ENCODE results near the gene VPS41. TPM values are rescaled to one million over a fixed set of nuclear protein-coding genes. Genes with fewer than 3 reads are reported as not detected.

VPS41 gene
- polyA plus RNA-seq, 1 experiment = 15.7 TPM

GRCh38 chr7:38839851-38840250, 69.1 kb downstream of the VPS41 start:
- TF ChIP-seq CTCF (IDR thresholded peaks at IDR 0.05; ENCODE audit: insufficient read depth, low read depth, low read length) = no peak
- no peaks in the 10 kb centered on the region for H3K36me3 ChIP-seq (ENCODE audit: control insufficient read depth, insufficient read depth, low read length)
- H3K27me3 ChIP-seq (ENCODE audit: control insufficient read depth, insufficient read depth, low read length) = no peaks in the 10 kb centered on the region
- no peak overlapping the region for H3K4me3 ChIP-seq (ENCODE audit: low read depth, low read length)
- no peak for DNase-seq (ENCODE audit: low read depth)
- CTCF ChIA-PET = no interaction called here
- POLR2A ChIA-PET = no interaction called here

GRCh38 chr7:38838725-38839385, 70.1 kb downstream of the VPS41 start:
- ChIA-PET POLR2A (no interaction called here), CTCF (interaction anchor here (0.7 to 1.3 kb wide), 2 partner anchors 16 to 616 kb away, joined by 3 to 4 read pairs; no protein-coding TSS in a partner anchor)
- no peaks in the 10 kb centered on the region for H3K36me3 ChIP-seq (ENCODE audit: control insufficient read depth, insufficient read depth, low read length)
- no peak for DNase-seq (ENCODE audit: low read depth)
- no peaks in the 10 kb centered on the region for H3K27me3 ChIP-seq (ENCODE audit: control insufficient read depth, insufficient read depth, low read length)
- no peak for TF ChIP-seq CTCF (IDR thresholded peaks at IDR 0.05; ENCODE audit: insufficient read depth, low read depth, low read length)
- H3K4me3 ChIP-seq (ENCODE audit: low read depth, low read length) = no peak overlapping the region

- Histone ChIP-seq H3K4me3 (ENCODE audit: low read depth, low read length) (no peak overlapping the region), H3K27me3 (ENCODE audit: control insufficient read depth, insufficient read depth, low read length) (no peaks in the 10 kb centered on the region), H3K36me3 (ENCODE audit: control insufficient read depth, insufficient read depth, low read length) (no peaks in the 10 kb centered on the region)
- POLR2A ChIA-PET = no interaction called here
- no peak for DNase-seq (ENCODE audit: low read depth)
- CTCF ChIA-PET = interaction anchor here (0.6 kb wide), 1 partner anchor 844 kb away, joined by 3 read pairs; no protein-coding TSS in a partner anchor
- no peak for TF ChIP-seq CTCF (IDR thresholded peaks at IDR 0.05; ENCODE audit: insufficient read depth, low read depth, low read length)
These were observed 74.6 kb downstream of the VPS41 start for GRCh38 chr7:38834357-38834756.

GRCh38 chr7:38833329-38833728, 75.7 kb downstream of the VPS41 start:
- no peak for DNase-seq (ENCODE audit: low read depth)
- no peak for TF ChIP-seq CTCF (IDR thresholded peaks at IDR 0.05; ENCODE audit: insufficient read depth, low read depth, low read length)
- POLR2A ChIA-PET = no interaction called here
- Histone ChIP-seq H3K4me3 (ENCODE audit: low read depth, low read length) (no peak overlapping the region), H3K36me3 (ENCODE audit: control insufficient read depth, insufficient read depth, low read length) (no peaks in the 10 kb centered on the region), H3K27me3 (ENCODE audit: control insufficient read depth, insufficient read depth, low read length) (no peaks in the 10 kb centered on the region)
- CTCF ChIA-PET = no interaction called here

- Histone ChIP-seq H3K4me3 (ENCODE audit: low read depth, low read length) (no peak overlapping the region), H3K36me3 (ENCODE audit: control insufficient read depth, insufficient read depth, low read length) (no peaks in the 10 kb centered on the region), H3K27me3 (ENCODE audit: control insufficient read depth, insufficient read depth, low read length) (no peaks in the 10 kb centered on the region)
- ChIA-PET POLR2A (no interaction called here), CTCF (interaction anchor here (0.8 to 1.8 kb wide), 4 partner anchors 11 to 101 kb away, joined by 3 to 6 read pairs (median 4); no protein-coding TSS in a partner anchor)
- DNase-seq (ENCODE audit: low read depth) = no peak
- no peak for TF ChIP-seq CTCF (IDR thresholded peaks at IDR 0.05; ENCODE audit: insufficient read depth, low read depth, low read length)
These were observed 77.6 kb downstream of the VPS41 start for GRCh38 chr7:38831259-38831996.

Data from BJ (cell line).